Liver (tissue), 3 donors: ENCODE data around the gene GDPD5.

Experiments
- EGR1 ChIP-seq, 2 donors: IDR thresholded peaks; 2 replicates each; pipeline ENCODE4 v1.6.1; 2016 to 2018; ENCODE audit warnings: antibody characterized with exemption in 2 of 2, low read depth in 2 of 2
- FOXA2 ChIP-seq: IDR thresholded peaks from 2 replicates; pipeline ENCODE4 v1.6.1; 2016; ENCODE audit warnings: antibody characterized with exemption
- GABPA ChIP-seq, 2 donors: IDR thresholded peaks in 1 of 2; conservative IDR thresholded peaks in 1 of 2; 2 replicates each; pipeline ENCODE4 v1.6.1; 2016; ENCODE audit warnings: antibody characterized with exemption in 2 of 2, mild to moderate bottlenecking in 1 of 2, moderate library complexity in 1 of 2
- HNF4G ChIP-seq: IDR thresholded peaks from 2 replicates; pipeline ENCODE4 v1.6.1; 2016; ENCODE audit warnings: antibody characterized with exemption
- JUND ChIP-seq, 2 donors: IDR thresholded peaks; 2 replicates each; pipeline ENCODE4 v1.6.1; 2016; ENCODE audit warnings: antibody characterized with exemption in 2 of 2
- RAD21 ChIP-seq, 2 donors: IDR thresholded peaks; 2 replicates each; pipeline ENCODE4 v1.6.1; 2016; ENCODE audit warnings: antibody characterized with exemption in 2 of 2, mild to moderate bottlenecking in 2 of 2
- RXRA ChIP-seq, 2 donors: IDR thresholded peaks; 2 replicates each; pipeline ENCODE4 v1.6.1; 2017 to 2018; ENCODE audit warnings: antibody characterized with exemption in 2 of 2, mild to moderate bottlenecking in 1 of 2
- YY1 ChIP-seq: IDR thresholded peaks from 2 replicates; pipeline ENCODE4 v1.6.1; 2016; ENCODE audit warnings: antibody characterized with exemption, mild to moderate bottlenecking
- TF ChIP-seq, protein P1 (sequence below): IDR thresholded peaks from 2 replicates; pipeline ENCODE4 v1.6.1; 2016; ENCODE audit warnings: antibody characterized with exemption
- TF ChIP-seq, protein P2 (sequence below): IDR thresholded peaks from 2 replicates; pipeline ENCODE4 v1.6.1; 2016; ENCODE audit warnings: antibody characterized with exemption
- TF ChIP-seq, protein P3 (sequence below): fragments of 150-350 bp; IDR thresholded peaks from 2 replicates; pipeline ENCODE4 v1.5.1; 2017; ENCODE audit warnings: improper control_type of control experiment, low read depth, low read length; ENCODE audit not compliant: missing input control
- TF ChIP-seq, protein P4 (sequence below): IDR thresholded peaks from 2 replicates; pipeline ENCODE4 v1.6.1; 2016; ENCODE audit warnings: antibody characterized with exemption, mild to moderate bottlenecking
- TF ChIP-seq, protein P5 (sequence below): IDR thresholded peaks from 2 replicates; pipeline ENCODE4 v1.6.1; 2016; ENCODE audit warnings: antibody characterized with exemption
- donor health status: healthy.
- donor health status: healthy.

DNA sequence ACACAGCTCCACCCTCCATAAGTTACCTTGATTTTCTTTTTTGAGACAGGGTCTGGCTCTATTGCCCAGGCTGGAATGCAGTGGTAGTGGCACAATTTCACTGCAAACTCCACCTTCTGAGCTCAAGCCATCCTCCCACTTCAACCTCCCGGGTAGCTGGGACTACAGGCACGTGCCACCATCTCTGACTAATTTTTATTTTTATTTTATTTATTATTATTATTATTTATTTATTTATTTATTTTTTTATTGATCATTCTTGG is 116.9 kb downstream of the GDPD5 start:
- no peak for TF ChIP-seq YY1
- TF ChIP-seq, protein P1, sequence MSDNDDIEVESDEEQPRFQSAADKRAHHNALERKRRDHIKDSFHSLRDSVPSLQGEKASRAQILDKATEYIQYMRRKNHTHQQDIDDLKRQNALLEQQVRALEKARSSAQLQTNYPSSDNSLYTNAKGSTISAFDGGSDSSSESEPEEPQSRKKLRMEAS, result no peak
- TF ChIP-seq, protein P2, sequence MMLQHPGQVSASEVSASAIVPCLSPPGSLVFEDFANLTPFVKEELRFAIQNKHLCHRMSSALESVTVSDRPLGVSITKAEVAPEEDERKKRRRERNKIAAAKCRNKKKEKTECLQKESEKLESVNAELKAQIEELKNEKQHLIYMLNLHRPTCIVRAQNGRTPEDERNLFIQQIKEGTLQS, result no peak
- TF ChIP-seq, protein P3, sequence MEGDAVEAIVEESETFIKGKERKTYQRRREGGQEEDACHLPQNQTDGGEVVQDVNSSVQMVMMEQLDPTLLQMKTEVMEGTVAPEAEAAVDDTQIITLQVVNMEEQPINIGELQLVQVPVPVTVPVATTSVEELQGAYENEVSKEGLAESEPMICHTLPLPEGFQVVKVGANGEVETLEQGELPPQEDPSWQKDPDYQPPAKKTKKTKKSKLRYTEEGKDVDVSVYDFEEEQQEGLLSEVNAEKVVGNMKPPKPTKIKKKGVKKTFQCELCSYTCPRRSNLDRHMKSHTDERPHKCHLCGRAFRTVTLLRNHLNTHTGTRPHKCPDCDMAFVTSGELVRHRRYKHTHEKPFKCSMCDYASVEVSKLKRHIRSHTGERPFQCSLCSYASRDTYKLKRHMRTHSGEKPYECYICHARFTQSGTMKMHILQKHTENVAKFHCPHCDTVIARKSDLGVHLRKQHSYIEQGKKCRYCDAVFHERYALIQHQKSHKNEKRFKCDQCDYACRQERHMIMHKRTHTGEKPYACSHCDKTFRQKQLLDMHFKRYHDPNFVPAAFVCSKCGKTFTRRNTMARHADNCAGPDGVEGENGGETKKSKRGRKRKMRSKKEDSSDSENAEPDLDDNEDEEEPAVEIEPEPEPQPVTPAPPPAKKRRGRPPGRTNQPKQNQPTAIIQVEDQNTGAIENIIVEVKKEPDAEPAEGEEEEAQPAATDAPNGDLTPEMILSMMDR, result no peak
- TF ChIP-seq RXRA (IDR thresholded peaks at IDR 0.05), result no peak
- no peak for TF ChIP-seq GABPA (IDR thresholded peaks at IDR 0.05 in 1 of 2, conservative IDR thresholded peaks at IDR 0.05 in 1 of 2)
- TF ChIP-seq, protein P4, sequence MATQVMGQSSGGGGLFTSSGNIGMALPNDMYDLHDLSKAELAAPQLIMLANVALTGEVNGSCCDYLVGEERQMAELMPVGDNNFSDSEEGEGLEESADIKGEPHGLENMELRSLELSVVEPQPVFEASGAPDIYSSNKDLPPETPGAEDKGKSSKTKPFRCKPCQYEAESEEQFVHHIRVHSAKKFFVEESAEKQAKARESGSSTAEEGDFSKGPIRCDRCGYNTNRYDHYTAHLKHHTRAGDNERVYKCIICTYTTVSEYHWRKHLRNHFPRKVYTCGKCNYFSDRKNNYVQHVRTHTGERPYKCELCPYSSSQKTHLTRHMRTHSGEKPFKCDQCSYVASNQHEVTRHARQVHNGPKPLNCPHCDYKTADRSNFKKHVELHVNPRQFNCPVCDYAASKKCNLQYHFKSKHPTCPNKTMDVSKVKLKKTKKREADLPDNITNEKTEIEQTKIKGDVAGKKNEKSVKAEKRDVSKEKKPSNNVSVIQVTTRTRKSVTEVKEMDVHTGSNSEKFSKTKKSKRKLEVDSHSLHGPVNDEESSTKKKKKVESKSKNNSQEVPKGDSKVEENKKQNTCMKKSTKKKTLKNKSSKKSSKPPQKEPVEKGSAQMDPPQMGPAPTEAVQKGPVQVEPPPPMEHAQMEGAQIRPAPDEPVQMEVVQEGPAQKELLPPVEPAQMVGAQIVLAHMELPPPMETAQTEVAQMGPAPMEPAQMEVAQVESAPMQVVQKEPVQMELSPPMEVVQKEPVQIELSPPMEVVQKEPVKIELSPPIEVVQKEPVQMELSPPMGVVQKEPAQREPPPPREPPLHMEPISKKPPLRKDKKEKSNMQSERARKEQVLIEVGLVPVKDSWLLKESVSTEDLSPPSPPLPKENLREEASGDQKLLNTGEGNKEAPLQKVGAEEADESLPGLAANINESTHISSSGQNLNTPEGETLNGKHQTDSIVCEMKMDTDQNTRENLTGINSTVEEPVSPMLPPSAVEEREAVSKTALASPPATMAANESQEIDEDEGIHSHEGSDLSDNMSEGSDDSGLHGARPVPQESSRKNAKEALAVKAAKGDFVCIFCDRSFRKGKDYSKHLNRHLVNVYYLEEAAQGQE, result no peak
- no peak for TF ChIP-seq HNF4G
- TF ChIP-seq EGR1 (IDR thresholded peaks at IDR 0.05; ENCODE audit: low read depth in 2 of 2), result no peak
- TF ChIP-seq FOXA2, result no peak
- no peak for TF ChIP-seq RAD21 (IDR thresholded peaks at IDR 0.05)
- TF ChIP-seq JUND (IDR thresholded peaks at IDR 0.05), result no peak
- TF ChIP-seq, protein P5, sequence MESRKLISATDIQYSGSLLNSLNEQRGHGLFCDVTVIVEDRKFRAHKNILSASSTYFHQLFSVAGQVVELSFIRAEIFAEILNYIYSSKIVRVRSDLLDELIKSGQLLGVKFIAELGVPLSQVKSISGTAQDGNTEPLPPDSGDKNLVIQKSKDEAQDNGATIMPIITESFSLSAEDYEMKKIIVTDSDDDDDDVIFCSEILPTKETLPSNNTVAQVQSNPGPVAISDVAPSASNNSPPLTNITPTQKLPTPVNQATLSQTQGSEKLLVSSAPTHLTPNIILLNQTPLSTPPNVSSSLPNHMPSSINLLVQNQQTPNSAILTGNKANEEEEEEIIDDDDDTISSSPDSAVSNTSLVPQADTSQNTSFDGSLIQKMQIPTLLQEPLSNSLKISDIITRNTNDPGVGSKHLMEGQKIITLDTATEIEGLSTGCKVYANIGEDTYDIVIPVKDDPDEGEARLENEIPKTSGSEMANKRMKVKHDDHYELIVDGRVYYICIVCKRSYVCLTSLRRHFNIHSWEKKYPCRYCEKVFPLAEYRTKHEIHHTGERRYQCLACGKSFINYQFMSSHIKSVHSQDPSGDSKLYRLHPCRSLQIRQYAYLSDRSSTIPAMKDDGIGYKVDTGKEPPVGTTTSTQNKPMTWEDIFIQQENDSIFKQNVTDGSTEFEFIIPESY, result no peak
